Measurements from ENCODE around the gene EIF3CL.
"Not testable (repeated sequence)": the region's sequence is repeated elsewhere in the genome, so short reads cannot be mapped to it uniquely, and the experiment has no call there.

Gene EIF3CL

GRCh38 chr16:28363408-28363807 lies 40.2 kb downstream of the EIF3CL start, which contains the start of gene NPIPB6:
NPIPB6 (minus strand) TSS chr16:28363508; CDS start chr16:28362822, 686 bp downstream.
- DNase-seq (ENCODE audit: low read depth) = not testable (repeated sequence)

- DNase-seq (ENCODE audit: low read depth) = not testable (repeated sequence)
Observed at GRCh38 chr16:28362600-28362999, 41.0 kb downstream of the EIF3CL start.

- not testable (repeated sequence) for DNase-seq (ENCODE audit: low read depth)
Observed at GRCh38 chr16:28338230-28338629, 65.4 kb downstream of the EIF3CL start.

- DNase-seq (ENCODE audit: low read depth) = not testable (repeated sequence)
Observed at GRCh38 chr16:28336940-28337710, 66.5 kb downstream of the EIF3CL start.

GRCh38 chr16:28335678-28336077 lies 68.0 kb downstream of the EIF3CL start:
- not testable (repeated sequence) for DNase-seq (ENCODE audit: low read depth)

GRCh38 chr16:28332632-28333031 lies 71.0 kb downstream of the EIF3CL start:
- not testable (repeated sequence) for DNase-seq (ENCODE audit: low read depth)

- not testable (repeated sequence) for DNase-seq (ENCODE audit: low read depth)
Observed at GRCh38 chr16:28330981-28331380, 72.7 kb downstream of the EIF3CL start.

GRCh38 chr16:28330232-28330631 lies 73.4 kb downstream of the EIF3CL start:
- DNase-seq (ENCODE audit: low read depth) = not testable (repeated sequence)
